ENCODE measurements around the gene ZNF414. TPM values are rescaled to one million over a fixed set of nuclear protein-coding genes. Genes with fewer than 3 reads are reported as not detected.

ZNF414 gene
- total and polyA plus RNA-seq, 2 experiments from 2014 or later, result 1.8 to 13.0 TPM

- DNase-seq, result no peak
- Histone ChIP-seq H3K36me3 (ENCODE audit: low read depth) (peaks cover 35% of the 10 kb centered on the region; the same call in 1 of the 2 replicates), H3K4me3 (no peak overlapping the region), H3K9ac (no peak overlapping the region), H4K20me1 (ENCODE audit: insufficient read depth) (no peaks in the 10 kb centered on the region; the same call in 1 of the 2 replicates), H3F3A (ENCODE audit: insufficient read depth) (peaks cover 3% of the 10 kb centered on the region; the same call in 1 of the 2 replicates), H3K27me3 (replicated peaks; ENCODE audit: insufficient read depth) (no peaks in the 10 kb centered on the region), H3K4me1 (ENCODE audit: insufficient read depth) (no peaks in the 10 kb centered on the region), H3K9me3 (ENCODE audit: low read depth) (no peaks in the 10 kb centered on the region), H3K4me2 (ENCODE audit: unreplicated experiment) (no peak overlapping the region), H3K27ac (no peak overlapping the region), H3K9me2 (ENCODE audit: insufficient read depth) (no peaks in the 10 kb centered on the region), H2AFZ (no peak overlapping the region), H3K79me2 (ENCODE audit: insufficient read depth) (peaks cover 63% of the 10 kb centered on the region)
- TF ChIP-seq EZH2 (IDR thresholded peaks at IDR 0.05; ENCODE audit: insufficient read depth, poor library complexity, severe bottlenecking) (no peak), EZH2phosphoT487 (IDR thresholded peaks at IDR 0.05; ENCODE audit: insufficient read depth, low read depth) (no peak)
- 88 to 92% methylated on average over 18 of the region's 18 CpGs for WGBS, 2 experiments (ENCODE audit: low coverage in 1 of 2, low lambda C conversion rate in 2 of 2, missing lambda C conversion rate in 2 of 2)
- in situ Hi-C loops (cut with MboI), result no loop called here
Measured at GRCh38 chr19:8484331-8484894, 29.6 kb downstream of the ZNF414 start.

GRCh38 chr19:8483165-8483564 is 30.8 kb downstream of the ZNF414 start:
- H3K9ac ChIP-seq, result no peak overlapping the region
- no peak for TF ChIP-seq EZH2 (IDR thresholded peaks at IDR 0.05; ENCODE audit: insufficient read depth, poor library complexity, severe bottlenecking)
- TF ChIP-seq EZH2phosphoT487 (IDR thresholded peaks at IDR 0.05; ENCODE audit: insufficient read depth, low read depth), result no peak
- 77 to 80% methylated on average over 8 of the region's 8 CpGs for WGBS, 2 experiments (ENCODE audit: low coverage in 1 of 2, low lambda C conversion rate in 2 of 2, missing lambda C conversion rate in 2 of 2)
- H3K27me3 ChIP-seq (replicated peaks; ENCODE audit: insufficient read depth), result no peaks in the 10 kb centered on the region
- H3K36me3 ChIP-seq (ENCODE audit: low read depth), result peaks cover 35% of the 10 kb centered on the region; the same call in 1 of the 2 replicates
- H3K79me2 ChIP-seq (ENCODE audit: insufficient read depth), result peaks cover 75% of the 10 kb centered on the region
- DNase-seq, result no peak
- H3K4me1 ChIP-seq (ENCODE audit: insufficient read depth), result no peaks in the 10 kb centered on the region
- H3K9me3 ChIP-seq (ENCODE audit: low read depth), result no peaks in the 10 kb centered on the region
- in situ Hi-C loops (cut with MboI), result no loop called here
- H2AFZ ChIP-seq, result no peak overlapping the region
- peaks cover 8% of the 10 kb centered on the region; the same call in 1 of the 2 replicates for H3F3A ChIP-seq (ENCODE audit: insufficient read depth)
- H3K4me3 ChIP-seq, result no peak overlapping the region
- no peak overlapping the region for H3K4me2 ChIP-seq (ENCODE audit: unreplicated experiment)
- no peaks in the 10 kb centered on the region for H3K9me2 ChIP-seq (ENCODE audit: insufficient read depth)
- H3K27ac ChIP-seq, result no peak overlapping the region
- no peaks in the 10 kb centered on the region; the same call in 1 of the 2 replicates for H4K20me1 ChIP-seq (ENCODE audit: insufficient read depth)

- in situ Hi-C loops (cut with MboI), result no loop called here
- Histone ChIP-seq H3K4me2 (ENCODE audit: unreplicated experiment) (no peak overlapping the region), H2AFZ (no peak overlapping the region), H3K9ac (no peak overlapping the region), H3K9me2 (ENCODE audit: insufficient read depth) (no peaks in the 10 kb centered on the region), H3K79me2 (ENCODE audit: insufficient read depth) (peaks cover 80% of the 10 kb centered on the region), H3K4me3 (no peak overlapping the region), H3K9me3 (ENCODE audit: low read depth) (no peaks in the 10 kb centered on the region), H3F3A (ENCODE audit: insufficient read depth) (peaks cover 13% of the 10 kb centered on the region; the same call in 1 of the 2 replicates), H4K20me1 (ENCODE audit: insufficient read depth) (no peaks in the 10 kb centered on the region; the same call in 1 of the 2 replicates), H3K4me1 (ENCODE audit: insufficient read depth) (no peaks in the 10 kb centered on the region), H3K27me3 (replicated peaks; ENCODE audit: insufficient read depth) (no peaks in the 10 kb centered on the region), H3K27ac (no peak overlapping the region), H3K36me3 (ENCODE audit: low read depth) (peaks cover 32% of the 10 kb centered on the region; the same call in 1 of the 2 replicates)
- no peak for DNase-seq
- TF ChIP-seq EZH2phosphoT487 (IDR thresholded peaks at IDR 0.05; ENCODE audit: insufficient read depth, low read depth) (no peak), EZH2 (IDR thresholded peaks at IDR 0.05; ENCODE audit: insufficient read depth, poor library complexity, severe bottlenecking) (no peak)
- WGBS, 2 experiments (ENCODE audit: low coverage in 1 of 2, low lambda C conversion rate in 2 of 2, missing lambda C conversion rate in 2 of 2), result 94 to 97% methylated on average over 8 to 9 of the region's 11 CpGs
Measured at GRCh38 chr19:8482696-8483095, 31.3 kb downstream of the ZNF414 start.

- WGBS, 2 experiments (ENCODE audit: low coverage in 1 of 2, low lambda C conversion rate in 2 of 2, missing lambda C conversion rate in 2 of 2), result 97 to 98% methylated on average over 6 of the region's 6 CpGs
- no peak for TF ChIP-seq EZH2phosphoT487 (IDR thresholded peaks at IDR 0.05; ENCODE audit: insufficient read depth, low read depth)
- no peak for TF ChIP-seq EZH2 (IDR thresholded peaks at IDR 0.05; ENCODE audit: insufficient read depth, poor library complexity, severe bottlenecking)
- H3K27ac ChIP-seq, result no peak overlapping the region
- peaks cover 91% of the 10 kb centered on the region for H3K79me2 ChIP-seq (ENCODE audit: insufficient read depth)
- H3K4me2 ChIP-seq (ENCODE audit: unreplicated experiment), result no peak overlapping the region
- H2AFZ ChIP-seq, result no peak overlapping the region
- H3K4me1 ChIP-seq (ENCODE audit: insufficient read depth), result no peaks in the 10 kb centered on the region
- DNase-seq, result no peak
- H4K20me1 ChIP-seq (ENCODE audit: insufficient read depth), result no peaks in the 10 kb centered on the region; the same call in 1 of the 2 replicates
- H3K36me3 ChIP-seq (ENCODE audit: low read depth), result peaks cover 31% of the 10 kb centered on the region; the same call in 1 of the 2 replicates
- in situ Hi-C loops (cut with MboI), result no loop called here
- H3K27me3 ChIP-seq (replicated peaks; ENCODE audit: insufficient read depth), result no peaks in the 10 kb centered on the region
- H3F3A ChIP-seq (ENCODE audit: insufficient read depth), result peaks cover 13% of the 10 kb centered on the region; the same call in 1 of the 2 replicates
- H3K4me3 ChIP-seq, result no peak overlapping the region
- H3K9ac ChIP-seq, result no peak overlapping the region
- H3K9me3 ChIP-seq (ENCODE audit: low read depth), result no peaks in the 10 kb centered on the region
- H3K9me2 ChIP-seq (ENCODE audit: insufficient read depth), result no peaks in the 10 kb centered on the region
Measured at GRCh38 chr19:8481616-8482015, 32.4 kb downstream of the ZNF414 start.
